ENCODE results near the gene ZNF507.

Gene ZNF507

GRCh38 chr19:32397671-32398101 is 52.3 kb downstream of the ZNF507 start:
- peak; percentile 76 to 82 for DNase-seq (ENCODE audit: low read depth in 2 of 2)
- TF ChIP-seq CTCF (IDR thresholded peaks at IDR 0.05; ENCODE audit: low read depth, low read length): no peak
- H3K4me3 ChIP-seq (replicated peaks in 1 of 2; ENCODE audit: low read depth in 2 of 2, low read length in 2 of 2): no peak overlapping the region

GRCh38 chr19:32401992-32402391 is 56.6 kb downstream of the ZNF507 start:
- TF ChIP-seq CTCF (IDR thresholded peaks at IDR 0.05; ENCODE audit: low read depth, low read length): no peak
- no peak overlapping the region for H3K4me3 ChIP-seq (replicated peaks in 1 of 2; ENCODE audit: low read depth in 2 of 2, low read length in 2 of 2)
- DNase-seq (ENCODE audit: low read depth in 2 of 2): no peak

GRCh38 chr19:32403291-32403995 is 58.0 kb downstream of the ZNF507 start:
- no peak for DNase-seq (ENCODE audit: low read depth in 2 of 2)
- H3K4me3 ChIP-seq (replicated peaks in 1 of 2; ENCODE audit: low read depth in 2 of 2, low read length in 2 of 2): no peak overlapping the region
- no peak for TF ChIP-seq CTCF (IDR thresholded peaks at IDR 0.05; ENCODE audit: low read depth, low read length)

GRCh38 chr19:32404213-32404932 is 59.0 kb downstream of the ZNF507 start:
- DNase-seq (ENCODE audit: low read depth in 2 of 2): peak in 1 of 2 donors; percentile 31
- peak overlapping the region; percentile 81 to 88 for H3K4me3 ChIP-seq (replicated peaks in 1 of 2; ENCODE audit: low read depth in 2 of 2, low read length in 2 of 2)
- no peak for TF ChIP-seq CTCF (IDR thresholded peaks at IDR 0.05; ENCODE audit: low read depth, low read length)

- DNase-seq (ENCODE audit: low read depth in 2 of 2): peak; percentile 50
- H3K4me3 ChIP-seq (replicated peaks in 1 of 2; ENCODE audit: low read depth in 2 of 2, low read length in 2 of 2): peak overlapping the region; percentile 81 to 88
- TF ChIP-seq CTCF (IDR thresholded peaks at IDR 0.05; ENCODE audit: low read depth, low read length): no peak
These were observed 59.6 kb downstream of the ZNF507 start for GRCh38 chr19:32404933-32405430.

GRCh38 chr19:32405431-32406160 is 60.2 kb downstream of the ZNF507 start, which contains the start of gene DPY19L3:
Gene DPY19L3 (plus strand): TSS chr19:32405770. CDS start chr19:32408254, 2,484 bp downstream.
- no peak for TF ChIP-seq CTCF (IDR thresholded peaks at IDR 0.05; ENCODE audit: low read depth, low read length)
- H3K4me3 ChIP-seq (replicated peaks in 1 of 2; ENCODE audit: low read depth in 2 of 2, low read length in 2 of 2): peak within 1 kb of the TSS; percentile 85 to 88
- peak; percentile 92 to 96 for DNase-seq (ENCODE audit: low read depth in 2 of 2)

All from cardiac fibroblast (primary cell).